HEK293 (cell line): ENCODE measurements around the gene ELMO1.

Experiments used
- CTCF ChIA-PET: fragments of 350-600 bp; formaldehyde crosslinking; extraction: SDS; loops from one replicate; lab custom pipeline; 2021; ENCODE audit warnings: antibody characterized with exemption; lab: Yijun Ruan, JAX
- POLR2A ChIA-PET: fragments of 300-600 bp; formaldehyde crosslinking; extraction: SDS; loops from one replicate; lab custom pipeline; 2020; ENCODE audit warnings: antibody characterized with exemption, inconsistent platforms; lab: Yijun Ruan, JAX
- H3K27ac ChIP-seq: fragments of 200-500 bp; sonication (Bioruptor generic); 2 replicates; pipeline ENCODE4 v1.5.1; 2014; ENCODE audit warnings: low read depth, low read length, control low read depth, inconsistent platforms; ENCODE audit errors: extremely low read depth
- H3K36me3 ChIP-seq, 2 experiments: fragments of 200-500 bp in 1 of 2; sonication (Bioruptor generic) in 1 of 2; 1 replicate in 1 of 2; 2 replicates in 1 of 2; pipeline ENCODE4 v1.5.1; 2014 to 2017; ENCODE audit warnings: inconsistent platforms in 2 of 2, low read length in 2 of 2; ENCODE audit not compliant: control insufficient read depth in 2 of 2, insufficient read depth in 1 of 2
- H3K4me1 ChIP-seq: fragments of 200-500 bp; sonication (Bioruptor generic); 2 replicates; pipeline ENCODE4 v1.5.1; 2014; ENCODE audit warnings: mild to moderate bottlenecking, low read length, inconsistent platforms; ENCODE audit not compliant: control insufficient read depth, insufficient read depth
- H3K4me3 ChIP-seq: 2 replicates; pipeline ENCODE4 v1.5.1; 2011; ENCODE audit warnings: low read depth, mild to moderate bottlenecking, control low read depth, low read length, moderate library complexity
- H3K9me3 ChIP-seq: fragments of 200-500 bp; sonication (Bioruptor generic); 2 replicates; pipeline ENCODE4 v1.5.1; 2014; ENCODE audit warnings: low read depth, low read length, inconsistent platforms; ENCODE audit not compliant: control insufficient read depth, insufficient read depth
- FEZF1 ChIP-seq: fragments of 450-650 bp; formaldehyde crosslinking; IDR thresholded peaks from 2 replicates; pipeline ENCODE4 v1.5.1; 2016; ENCODE audit warnings: missing biosample characterization, missing genetic modification characterization
- SP3 ChIP-seq: fragments of 450-650 bp; formaldehyde crosslinking; IDR thresholded peaks from 2 replicates; pipeline ENCODE4 v1.5.1; 2016; ENCODE audit warnings: missing biosample characterization, missing genetic modification characterization
- ZBTB21 ChIP-seq: fragments of 450-650 bp; formaldehyde crosslinking; IDR thresholded peaks from 2 replicates; pipeline ENCODE4 v1.5.1; 2017; ENCODE audit warnings: missing biosample characterization, missing genetic modification characterization
- ZBTB7A ChIP-seq: fragments of 450-650 bp; formaldehyde crosslinking; IDR thresholded peaks from 2 replicates; pipeline ENCODE4 v1.5.1; 2016; ENCODE audit warnings: low read depth, missing biosample characterization, missing genetic modification characterization
- ZBTB8A ChIP-seq: fragments of 450-650 bp; formaldehyde crosslinking; IDR thresholded peaks from 2 replicates; pipeline ENCODE4 v1.5.1; 2016; ENCODE audit warnings: missing biosample characterization, missing genetic modification characterization
- ZFHX2 ChIP-seq: fragments of 450-650 bp; formaldehyde crosslinking; conservative IDR thresholded peaks from 2 replicates; pipeline ENCODE4 v1.5.1; 2016; ENCODE audit warnings: missing biosample characterization, missing genetic modification characterization
- ZNF214 ChIP-seq: fragments of 450-650 bp; formaldehyde crosslinking; IDR thresholded peaks from 2 replicates; pipeline ENCODE4 v1.5.1; 2017; ENCODE audit warnings: missing biosample characterization, mild to moderate bottlenecking, missing genetic modification characterization, borderline replicate concordance
- ZNF23 ChIP-seq: fragments of 450-650 bp; formaldehyde crosslinking; IDR thresholded peaks from 2 replicates; pipeline ENCODE4 v1.5.1; 2016; ENCODE audit warnings: missing biosample characterization, missing genetic modification characterization, borderline replicate concordance
- ZNF324 ChIP-seq: fragments of 450-650 bp; formaldehyde crosslinking; IDR thresholded peaks from 2 replicates; pipeline ENCODE4 v1.5.1; 2016; ENCODE audit warnings: missing biosample characterization, missing genetic modification characterization
- ZNF529 ChIP-seq: fragments of 450-650 bp; formaldehyde crosslinking; IDR thresholded peaks from 2 replicates; pipeline ENCODE4 v1.5.1; 2017; ENCODE audit warnings: missing genetic modification characterization, missing biosample characterization; ENCODE audit not compliant: insufficient replicate concordance
- ZNF621 ChIP-seq: fragments of 450-650 bp; formaldehyde crosslinking; IDR thresholded peaks from 2 replicates; pipeline ENCODE4 v1.5.1; 2017; ENCODE audit warnings: missing biosample characterization, missing genetic modification characterization
- ZNF626 ChIP-seq: fragments of 450-650 bp; sonication (Bioruptor Pico); formaldehyde crosslinking; IDR thresholded peaks from 2 replicates; pipeline ENCODE4 v1.5.1; 2018; ENCODE audit warnings: missing biosample characterization, missing genetic modification characterization, inconsistent platforms
- ZSCAN23 ChIP-seq: fragments of 450-650 bp; formaldehyde crosslinking; IDR thresholded peaks from 2 replicates; pipeline ENCODE4 v1.5.1; 2016; ENCODE audit warnings: missing biosample characterization, missing genetic modification characterization
- ZSCAN30 ChIP-seq: fragments of 450-650 bp; IDR thresholded peaks from 2 replicates; pipeline ENCODE4 v1.5.1; 2018; ENCODE audit warnings: missing biosample characterization, mild to moderate bottlenecking, missing genetic modification characterization, moderate library complexity
- TF ChIP-seq, protein P1 (sequence below): fragments of 450-650 bp; formaldehyde crosslinking; IDR thresholded peaks from 2 replicates; pipeline ENCODE4 v1.5.1; 2016; ENCODE audit warnings: missing biosample characterization, missing genetic modification characterization
- TF ChIP-seq, protein P2 (sequence below): fragments of 450-650 bp; IDR thresholded peaks from 2 replicates; pipeline ENCODE4 v1.5.1; 2018; ENCODE audit warnings: missing biosample characterization, mild to moderate bottlenecking, missing genetic modification characterization
- TF ChIP-seq, protein P3 (sequence below): fragments of 450-650 bp; formaldehyde crosslinking; IDR thresholded peaks from 2 replicates; pipeline ENCODE4 v1.5.1; 2016; ENCODE audit warnings: missing biosample characterization, missing genetic modification characterization
- TF ChIP-seq, protein P4 (sequence below): fragments of 450-650 bp; formaldehyde crosslinking; IDR thresholded peaks from 2 replicates; pipeline ENCODE4 v1.5.1; 2016; ENCODE audit warnings: missing biosample characterization, missing genetic modification characterization, borderline replicate concordance
- TF ChIP-seq, protein P5 (sequence below): fragments of 450-650 bp; formaldehyde crosslinking; IDR thresholded peaks from 2 replicates; pipeline ENCODE4 v1.5.1; 2016; ENCODE audit warnings: missing biosample characterization, missing genetic modification characterization, low read depth
- TF ChIP-seq, protein P6 (sequence below): fragments of 450-650 bp; formaldehyde crosslinking; IDR thresholded peaks from 2 replicates; pipeline ENCODE4 v1.5.1; 2016; ENCODE audit warnings: missing biosample characterization, missing genetic modification characterization

Gene ELMO1

DNA sequence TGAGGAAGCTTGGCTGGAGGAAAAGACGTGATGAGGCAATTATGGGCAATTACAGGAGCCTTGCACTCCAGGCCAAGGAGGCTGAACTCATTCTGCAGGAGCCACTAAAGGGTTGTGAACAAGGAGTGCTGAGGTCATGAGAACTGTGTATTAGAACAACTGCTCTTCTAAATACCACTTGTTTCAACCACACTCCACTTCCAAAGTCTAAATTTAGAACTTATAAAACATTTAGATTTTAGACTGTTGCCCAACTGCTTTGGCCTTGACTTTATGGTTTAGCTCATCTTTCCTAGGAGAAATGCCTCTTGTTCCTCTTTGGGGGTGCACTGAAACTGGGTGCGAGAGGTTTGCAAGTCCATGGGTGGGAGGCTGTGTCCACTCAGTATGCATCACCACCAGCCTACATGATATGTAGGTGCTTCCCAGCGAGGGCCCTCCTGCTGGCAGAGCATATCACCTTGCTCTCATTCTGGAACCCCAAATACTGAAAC is 524.7 kb downstream of the ELMO1 start (continued):
- TF ChIP-seq, protein P1, sequence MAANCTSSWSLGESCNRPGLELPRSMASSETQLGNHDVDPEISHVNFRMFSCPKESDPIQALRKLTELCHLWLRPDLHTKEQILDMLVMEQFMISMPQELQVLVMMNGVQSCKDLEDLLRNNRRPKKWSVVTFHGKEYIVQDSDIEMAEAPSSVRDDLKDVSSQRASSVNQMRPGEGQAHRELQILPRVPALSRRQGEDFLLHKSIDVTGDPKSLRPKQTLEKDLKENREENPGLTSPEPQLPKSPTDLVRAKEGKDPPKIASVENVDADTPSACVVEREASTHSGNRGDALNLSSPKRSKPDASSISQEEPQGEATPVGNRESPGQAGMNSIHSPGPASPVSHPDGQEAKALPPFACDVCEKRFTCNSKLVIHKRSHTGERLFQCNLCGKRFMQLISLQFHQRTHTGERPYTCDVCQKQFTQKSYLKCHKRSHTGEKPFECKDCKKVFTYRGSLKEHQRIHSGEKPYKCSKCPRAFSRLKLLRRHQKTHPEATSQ (tag by site-specific recombination), result no peak
- TF ChIP-seq, protein P2, sequence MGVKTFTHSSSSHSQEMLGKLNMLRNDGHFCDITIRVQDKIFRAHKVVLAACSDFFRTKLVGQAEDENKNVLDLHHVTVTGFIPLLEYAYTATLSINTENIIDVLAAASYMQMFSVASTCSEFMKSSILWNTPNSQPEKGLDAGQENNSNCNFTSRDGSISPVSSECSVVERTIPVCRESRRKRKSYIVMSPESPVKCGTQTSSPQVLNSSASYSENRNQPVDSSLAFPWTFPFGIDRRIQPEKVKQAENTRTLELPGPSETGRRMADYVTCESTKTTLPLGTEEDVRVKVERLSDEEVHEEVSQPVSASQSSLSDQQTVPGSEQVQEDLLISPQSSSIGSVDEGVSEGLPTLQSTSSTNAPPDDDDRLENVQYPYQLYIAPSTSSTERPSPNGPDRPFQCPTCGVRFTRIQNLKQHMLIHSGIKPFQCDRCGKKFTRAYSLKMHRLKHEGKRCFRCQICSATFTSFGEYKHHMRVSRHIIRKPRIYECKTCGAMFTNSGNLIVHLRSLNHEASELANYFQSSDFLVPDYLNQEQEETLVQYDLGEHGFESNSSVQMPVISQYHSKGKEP (tag by site-specific recombination), result no peak
- TF ChIP-seq ZFHX2 (no peak), SP3 (tag by site-specific recombination) (no peak), ZNF626 (tag by site-specific recombination) (no peak), ZNF529 (tag by site-specific recombination) (no peak), ZBTB21 (tag by site-specific recombination) (no peak), ZNF23 (tag by site-specific recombination) (no peak), ZNF621 (no peak)
- TF ChIP-seq, protein P3, sequence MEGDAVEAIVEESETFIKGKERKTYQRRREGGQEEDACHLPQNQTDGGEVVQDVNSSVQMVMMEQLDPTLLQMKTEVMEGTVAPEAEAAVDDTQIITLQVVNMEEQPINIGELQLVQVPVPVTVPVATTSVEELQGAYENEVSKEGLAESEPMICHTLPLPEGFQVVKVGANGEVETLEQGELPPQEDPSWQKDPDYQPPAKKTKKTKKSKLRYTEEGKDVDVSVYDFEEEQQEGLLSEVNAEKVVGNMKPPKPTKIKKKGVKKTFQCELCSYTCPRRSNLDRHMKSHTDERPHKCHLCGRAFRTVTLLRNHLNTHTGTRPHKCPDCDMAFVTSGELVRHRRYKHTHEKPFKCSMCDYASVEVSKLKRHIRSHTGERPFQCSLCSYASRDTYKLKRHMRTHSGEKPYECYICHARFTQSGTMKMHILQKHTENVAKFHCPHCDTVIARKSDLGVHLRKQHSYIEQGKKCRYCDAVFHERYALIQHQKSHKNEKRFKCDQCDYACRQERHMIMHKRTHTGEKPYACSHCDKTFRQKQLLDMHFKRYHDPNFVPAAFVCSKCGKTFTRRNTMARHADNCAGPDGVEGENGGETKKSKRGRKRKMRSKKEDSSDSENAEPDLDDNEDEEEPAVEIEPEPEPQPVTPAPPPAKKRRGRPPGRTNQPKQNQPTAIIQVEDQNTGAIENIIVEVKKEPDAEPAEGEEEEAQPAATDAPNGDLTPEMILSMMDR, result no peak
- TF ChIP-seq, protein P4, sequence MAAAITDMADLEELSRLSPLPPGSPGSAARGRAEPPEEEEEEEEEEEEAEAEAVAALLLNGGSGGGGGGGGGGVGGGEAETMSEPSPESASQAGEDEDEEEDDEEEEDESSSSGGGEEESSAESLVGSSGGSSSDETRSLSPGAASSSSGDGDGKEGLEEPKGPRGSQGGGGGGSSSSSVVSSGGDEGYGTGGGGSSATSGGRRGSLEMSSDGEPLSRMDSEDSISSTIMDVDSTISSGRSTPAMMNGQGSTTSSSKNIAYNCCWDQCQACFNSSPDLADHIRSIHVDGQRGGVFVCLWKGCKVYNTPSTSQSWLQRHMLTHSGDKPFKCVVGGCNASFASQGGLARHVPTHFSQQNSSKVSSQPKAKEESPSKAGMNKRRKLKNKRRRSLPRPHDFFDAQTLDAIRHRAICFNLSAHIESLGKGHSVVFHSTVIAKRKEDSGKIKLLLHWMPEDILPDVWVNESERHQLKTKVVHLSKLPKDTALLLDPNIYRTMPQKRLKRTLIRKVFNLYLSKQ (tag by site-specific recombination), result no peak

DNA sequence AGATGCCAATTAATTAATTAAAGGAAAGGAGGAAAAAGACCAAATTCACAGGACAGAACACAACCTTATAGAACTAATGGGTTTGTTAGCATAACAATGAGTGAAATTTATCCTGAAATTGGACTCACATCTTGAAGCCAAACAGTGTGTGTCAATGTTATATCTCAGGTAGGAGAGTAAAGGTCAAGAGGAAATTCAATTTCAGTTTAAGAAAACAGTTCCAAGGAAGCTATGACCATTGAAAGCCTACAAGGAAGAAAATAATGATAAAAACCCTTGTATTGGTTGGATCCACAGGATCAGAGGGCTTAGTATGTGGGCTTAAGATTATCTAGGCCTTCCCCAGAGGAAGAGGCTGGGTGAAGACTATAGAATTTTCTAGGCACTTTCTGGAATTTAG is 525.5 kb downstream of the ELMO1 start:
- Histone ChIP-seq H3K4me1 (no peaks in the 10 kb centered on the region), H3K27ac (no peak overlapping the region), H3K36me3 (no peaks in the 10 kb centered on the region), H3K4me3 (no peak overlapping the region), H3K9me3 (no peaks in the 10 kb centered on the region)
- TF ChIP-seq ZNF214 (tag by site-specific recombination) (no peak), ZBTB8A (no peak), FEZF1 (tag by site-specific recombination) (no peak)
- TF ChIP-seq, protein P5, sequence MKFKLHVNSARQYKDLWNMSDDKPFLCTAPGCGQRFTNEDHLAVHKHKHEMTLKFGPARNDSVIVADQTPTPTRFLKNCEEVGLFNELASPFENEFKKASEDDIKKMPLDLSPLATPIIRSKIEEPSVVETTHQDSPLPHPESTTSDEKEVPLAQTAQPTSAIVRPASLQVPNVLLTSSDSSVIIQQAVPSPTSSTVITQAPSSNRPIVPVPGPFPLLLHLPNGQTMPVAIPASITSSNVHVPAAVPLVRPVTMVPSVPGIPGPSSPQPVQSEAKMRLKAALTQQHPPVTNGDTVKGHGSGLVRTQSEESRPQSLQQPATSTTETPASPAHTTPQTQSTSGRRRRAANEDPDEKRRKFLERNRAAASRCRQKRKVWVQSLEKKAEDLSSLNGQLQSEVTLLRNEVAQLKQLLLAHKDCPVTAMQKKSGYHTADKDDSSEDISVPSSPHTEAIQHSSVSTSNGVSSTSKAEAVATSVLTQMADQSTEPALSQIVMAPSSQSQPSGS (tag by site-specific recombination), result no peak
- CTCF ChIA-PET, result no interaction called here
- POLR2A ChIA-PET, result no interaction called here

DNA sequence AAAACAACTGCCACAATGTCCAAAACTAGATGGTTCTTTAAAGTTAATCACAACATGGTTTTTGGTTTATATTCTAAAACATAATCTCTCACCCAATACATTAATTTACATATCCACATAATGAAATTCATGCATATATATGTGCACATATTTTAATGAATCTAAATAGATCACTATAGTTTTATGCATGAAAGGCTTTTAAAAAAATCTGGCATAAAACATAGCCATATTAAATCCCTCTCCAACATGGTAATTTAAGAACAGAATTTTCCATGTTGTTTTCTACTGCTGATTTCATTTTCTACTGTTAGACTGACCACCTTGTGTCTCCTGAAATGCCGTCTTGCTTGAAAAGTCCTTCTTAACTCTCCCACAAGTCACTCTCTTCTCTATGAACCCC is 528.2 kb downstream of the ELMO1 start:
- TF ChIP-seq ZNF324 (tag by site-specific recombination) (no peak), ZSCAN30 (tag by site-specific recombination) (no peak), ZNF621 (no peak), ZSCAN23 (no peak), ZBTB7A (tag by site-specific recombination) (no peak)
- TF ChIP-seq, protein P6, sequence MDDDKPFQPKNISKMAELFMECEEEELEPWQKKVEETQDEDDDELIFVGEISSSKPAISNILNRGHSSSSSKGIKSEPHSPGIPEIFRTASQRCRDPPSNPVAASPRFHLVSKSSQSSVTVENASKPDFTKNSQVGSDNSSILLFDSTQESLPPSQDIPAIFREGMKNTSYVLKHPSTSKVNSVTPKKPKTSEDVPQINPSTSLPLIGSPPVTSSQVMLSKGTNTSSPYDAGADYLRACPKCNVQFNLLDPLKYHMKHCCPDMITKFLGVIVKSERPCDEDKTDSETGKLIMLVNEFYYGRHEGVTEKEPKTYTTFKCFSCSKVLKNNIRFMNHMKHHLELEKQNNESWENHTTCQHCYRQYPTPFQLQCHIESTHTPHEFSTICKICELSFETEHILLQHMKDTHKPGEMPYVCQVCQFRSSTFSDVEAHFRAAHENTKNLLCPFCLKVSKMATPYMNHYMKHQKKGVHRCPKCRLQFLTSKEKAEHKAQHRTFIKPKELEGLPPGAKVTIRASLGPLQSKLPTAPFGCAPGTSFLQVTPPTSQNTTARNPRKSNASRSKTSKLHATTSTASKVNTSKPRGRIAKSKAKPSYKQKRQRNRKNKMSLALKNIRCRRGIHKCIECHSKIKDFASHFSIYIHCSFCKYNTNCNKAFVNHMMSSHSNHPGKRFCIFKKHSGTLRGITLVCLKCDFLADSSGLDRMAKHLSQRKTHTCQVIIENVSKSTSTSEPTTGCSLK (tag by site-specific recombination), result no peak
- Histone ChIP-seq H3K27ac (no peak overlapping the region), H3K36me3 (no peaks in the 10 kb centered on the region), H3K9me3 (no peaks in the 10 kb centered on the region), H3K4me1 (no peaks in the 10 kb centered on the region), H3K4me3 (no peak overlapping the region)
- ChIA-PET POLR2A (no interaction called here), CTCF (no interaction called here)
